ENCODE measurements around the gene ATXN7. TPM values are rescaled to one million over a fixed set of nuclear protein-coding genes. Genes with fewer than 3 reads are reported as not detected.

Gene ATXN7
- total and polyA plus RNA-seq, 2 of the 13 experiments (the other 11 are each of a cell fraction or from before 2014, with no cell fraction given): 13.8 to 20.0 TPM

- no peak for TF ChIP-seq TRAFD1 (CRISPR knock-in tag; IDR thresholded peaks at IDR 0.05; ENCODE audit: borderline replicate concordance)
- TF ChIP-seq HMGXB4 (CRISPR knock-in tag; IDR thresholded peaks at IDR 0.05; ENCODE audit: borderline replicate concordance in 1 of 2, low read depth in 1 of 2): peak in 1 of 2 experiments; percentile 75; a peak in 2 of 4 replicates
- TF ChIP-seq TERF1 (CRISPR knock-in tag; IDR thresholded peaks at IDR 0.05): no peak
- TF ChIP-seq AHDC1 (CRISPR knock-in tag; IDR thresholded peaks at IDR 0.05; ENCODE audit: borderline replicate concordance): peak; percentile 56; the same call in 1 of the 2 replicates
- TF ChIP-seq ZNF318 (CRISPR knock-in tag; IDR thresholded peaks at IDR 0.05): no peak
- no peak for TF ChIP-seq KLF12 (CRISPR knock-in tag; IDR thresholded peaks at IDR 0.05; ENCODE audit: borderline replicate concordance)
These were observed 48.5 kb downstream of the ATXN7 start, which contains the start of gene SCAANT1 (continued) for GRCh38 chr3:63911873-63912767.

All from HepG2 (cell line).